NOMO-1 treated with DMSO at 0.1 percent for 48 hours (cell line): ENCODE results near the gene YIPF6.
"Not testable (repeated sequence)": the region's sequence is repeated elsewhere in the genome, so short reads cannot be mapped to it uniquely, and the experiment has no call there.

Source experiments
- DNase-seq: peaks from one replicate; lab custom pipeline; 2025; ENCODE audit not compliant: unreplicated experiment; lab: John Stamatoyannopoulos, UW

Gene YIPF6

DNA sequence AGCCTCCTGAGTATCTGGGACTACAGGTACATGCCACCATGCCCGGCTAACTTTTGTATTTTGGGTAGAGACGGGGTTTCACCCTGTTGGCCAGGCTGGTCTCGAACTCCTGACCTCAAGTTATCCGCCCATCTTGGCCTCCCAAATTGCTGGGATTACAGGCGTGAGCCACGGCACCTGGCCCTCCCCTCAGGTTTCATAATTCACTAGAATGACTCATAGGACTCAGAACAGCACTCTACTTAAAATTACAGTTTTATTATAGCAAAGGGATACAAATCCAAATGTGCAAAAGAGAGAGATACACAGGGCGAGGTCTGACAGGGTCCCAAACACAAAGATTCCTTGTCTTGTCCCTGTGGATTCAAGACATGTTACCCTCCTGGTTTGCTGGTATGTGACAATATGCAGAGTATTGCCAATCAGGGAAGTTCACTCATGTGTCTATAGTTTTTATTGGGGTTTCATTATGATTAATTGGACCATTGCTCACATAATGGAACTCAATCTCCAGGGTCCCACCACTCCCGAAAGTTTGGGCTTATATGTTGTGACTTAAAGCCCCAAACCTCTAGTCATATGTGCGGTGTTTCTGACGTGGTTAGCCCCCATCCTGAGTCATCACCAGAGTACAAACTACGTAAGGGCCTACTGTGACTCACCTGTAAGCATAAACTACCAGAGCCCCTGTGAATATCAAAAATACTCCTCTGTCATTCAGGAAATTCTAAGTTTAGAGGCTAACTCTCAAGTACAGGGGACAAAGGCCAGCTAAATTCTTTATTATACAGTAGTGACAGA is 5.2 kb downstream of the YIPF6 start:
- DNase-seq, result no peak

GRCh38 chrX:68506649-68507048 is 7.8 kb downstream of the YIPF6 start:
- DNase-seq, result no peak

- no peak for DNase-seq
Measured at GRCh38 chrX:68508799-68509198, 9.9 kb downstream of the YIPF6 start.

- peak; percentile 39 for DNase-seq
Measured at GRCh38 chrX:68511255-68511654, 12.4 kb downstream of the YIPF6 start.

DNA sequence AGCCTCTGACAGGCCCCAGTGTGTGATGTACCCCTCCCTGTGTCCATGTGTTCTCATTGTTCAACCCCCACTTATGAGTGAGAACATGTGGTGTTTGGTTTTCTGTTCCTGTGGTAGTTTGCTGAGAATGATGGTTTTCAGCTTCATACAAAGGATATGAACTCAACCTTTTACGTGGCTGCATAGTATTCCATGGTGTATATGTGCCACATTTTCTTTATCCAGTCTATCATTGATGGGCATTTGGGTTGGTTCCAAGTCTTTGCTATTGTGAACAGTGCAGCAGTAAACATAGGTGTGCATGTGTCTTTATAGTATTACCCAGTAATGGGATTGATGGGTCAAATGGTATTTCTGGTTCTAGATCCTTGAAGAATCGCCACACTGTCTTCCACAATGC is 25.8 kb downstream of the YIPF6 start:
- DNase-seq, result not testable (repeated sequence)

DNA sequence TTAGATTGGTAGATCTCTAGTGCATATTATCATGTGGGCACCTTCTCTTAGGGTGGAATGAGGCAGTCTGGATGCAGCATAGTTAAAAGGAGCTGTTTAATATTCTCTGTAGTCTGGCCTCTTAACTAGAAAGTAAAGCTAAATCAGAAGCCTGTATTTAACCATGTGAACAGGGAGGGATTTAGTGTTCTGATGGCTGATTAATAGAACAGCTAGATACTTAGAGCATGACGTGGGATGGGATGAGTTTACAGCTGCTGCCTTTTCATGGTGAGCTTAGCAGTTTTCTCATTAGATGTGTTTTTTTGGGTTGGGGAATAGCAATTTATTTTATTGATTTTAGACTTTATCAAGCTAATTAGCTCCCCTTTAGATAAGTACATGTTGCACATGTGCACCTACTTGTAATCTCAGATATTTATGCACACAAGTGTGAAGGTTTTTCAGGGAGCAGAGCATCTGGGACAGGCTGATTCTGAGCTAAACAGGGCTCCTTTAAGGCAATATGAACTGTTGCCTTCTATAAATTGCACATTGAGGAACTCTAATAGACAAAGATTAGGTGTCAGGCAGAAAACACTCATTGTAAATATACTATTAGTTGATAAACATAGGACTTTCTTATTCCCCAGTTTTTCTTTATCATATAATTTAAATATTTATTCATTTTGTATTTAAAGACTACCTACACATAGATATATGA is 34.1 kb downstream of the YIPF6 start:
- DNase-seq, result no peak

GRCh38 chrX:68533656-68534055 is 34.8 kb downstream of the YIPF6 start:
- DNase-seq, result no peak

GRCh38 chrX:68534691-68535090 is 35.8 kb downstream of the YIPF6 start:
- no peak for DNase-seq

DNA sequence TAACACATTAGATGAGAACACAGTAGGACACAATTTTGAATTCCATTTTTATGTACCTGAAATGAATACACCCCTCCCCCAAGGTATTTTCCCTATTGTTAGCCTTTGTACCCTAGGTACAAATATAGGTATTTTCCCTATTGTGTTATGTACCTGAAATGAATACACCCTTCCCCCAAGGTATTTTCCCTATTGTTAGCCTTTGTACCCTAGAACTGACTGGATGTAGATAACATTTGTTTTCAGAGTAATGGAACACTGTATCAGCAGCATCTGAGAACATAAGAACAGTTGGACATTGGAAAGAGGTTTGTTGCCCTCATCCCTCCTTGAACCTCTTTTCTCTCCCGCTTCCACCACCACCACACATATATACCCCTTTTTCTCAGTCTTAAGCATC is 37.6 kb downstream of the YIPF6 start:
- no peak for DNase-seq

DNA sequence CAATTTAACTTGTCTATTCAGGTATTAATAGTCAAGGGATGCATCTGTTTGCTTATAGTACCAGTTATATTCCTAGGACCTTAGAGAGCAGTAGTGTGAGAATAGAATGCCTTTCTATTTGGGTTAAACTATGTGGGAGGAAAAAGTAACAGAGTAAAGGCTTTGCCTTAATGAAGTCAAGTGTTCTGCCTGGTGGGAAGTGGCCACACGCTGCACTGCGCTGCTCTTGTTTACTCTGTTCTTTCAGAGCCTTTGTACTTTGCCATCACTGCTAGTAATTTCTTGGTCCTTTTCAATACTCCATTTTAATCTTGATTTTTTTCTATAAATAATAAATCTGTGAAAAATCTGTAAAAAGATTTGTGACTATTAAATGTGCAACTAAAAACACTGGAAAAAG is 38.0 kb downstream of the YIPF6 start:
- no peak for DNase-seq

GRCh38 chrX:68550193-68550592 is 51.3 kb downstream of the YIPF6 start:
- no peak for DNase-seq

GRCh38 chrX:68556036-68556435 is 57.2 kb downstream of the YIPF6 start:
- DNase-seq, result no peak

GRCh38 chrX:68557126-68557525 is 58.3 kb downstream of the YIPF6 start:
- not testable (repeated sequence) for DNase-seq

DNA sequence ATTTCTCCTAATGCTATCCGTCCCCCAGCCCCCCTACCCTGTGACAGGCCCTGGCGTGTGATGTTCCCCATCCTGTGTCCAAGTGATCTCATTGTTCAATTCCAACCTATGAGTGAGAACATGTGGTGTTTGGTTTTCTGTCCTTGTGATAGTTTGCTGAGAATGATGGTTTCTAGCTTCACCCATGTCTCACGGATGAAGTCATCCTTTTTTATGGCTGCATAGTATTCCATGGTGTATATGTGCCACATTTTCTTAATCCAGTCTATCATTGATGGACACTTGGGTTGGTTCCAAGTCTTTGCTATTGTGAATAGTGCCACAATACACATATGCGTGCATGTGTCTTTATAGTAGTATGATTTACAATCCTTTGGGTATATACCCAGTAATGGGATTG is 61.1 kb downstream of the YIPF6 start:
- not testable (repeated sequence) for DNase-seq

- no peak for DNase-seq
Measured at GRCh38 chrX:68568136-68568535, 69.3 kb downstream of the YIPF6 start.

DNA sequence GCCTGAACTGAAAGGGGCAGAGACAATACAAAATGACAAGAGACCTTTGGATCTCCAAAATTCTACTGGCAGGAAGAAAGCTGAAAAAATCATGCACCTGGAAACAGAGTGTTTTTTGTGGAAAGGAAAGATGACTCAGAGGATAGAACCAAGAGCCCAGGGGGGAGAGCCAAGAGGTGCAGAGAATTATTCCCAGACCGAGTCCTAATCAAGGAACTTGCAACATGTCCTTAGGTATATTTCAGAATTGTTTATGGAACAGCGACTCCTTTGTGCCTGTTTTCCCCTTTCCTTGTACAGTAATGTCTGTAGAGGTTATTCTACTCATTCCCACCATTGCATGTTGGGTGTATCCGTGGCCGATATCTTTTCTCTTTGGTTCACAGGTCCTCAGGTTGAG is 71.7 kb downstream of the YIPF6 start:
- no peak for DNase-seq

- DNase-seq, result no peak
Measured at GRCh38 chrX:68571292-68571609, 72.4 kb downstream of the YIPF6 start.

- peak; percentile 14 for DNase-seq
Measured at GRCh38 chrX:68571610-68572311, 72.9 kb downstream of the YIPF6 start.

DNA sequence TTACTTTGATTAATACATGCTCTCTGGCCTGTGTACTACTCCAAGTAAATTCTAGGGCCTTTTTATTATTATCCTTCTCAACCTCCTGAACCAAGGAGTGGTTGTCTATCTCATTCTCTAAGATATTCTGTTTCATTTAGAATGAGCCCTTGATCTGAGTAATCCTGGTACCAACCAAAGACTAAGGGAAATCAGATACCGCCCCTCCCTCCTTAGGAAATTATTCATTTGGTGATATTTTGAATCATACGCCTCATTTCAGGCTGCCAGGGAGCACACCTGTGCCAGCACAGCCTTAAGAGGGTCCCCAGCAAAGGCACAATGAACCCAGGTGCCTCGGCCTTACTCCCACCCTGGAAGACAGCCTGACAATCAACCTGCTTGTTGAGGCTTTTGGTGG is 75.4 kb downstream of the YIPF6 start:
- no peak for DNase-seq

GRCh38 chrX:68579810-68580209 is 81.0 kb downstream of the YIPF6 start:
- no peak for DNase-seq

GRCh38 chrX:68584221-68584620 is 85.4 kb downstream of the YIPF6 start:
- DNase-seq, result peak; percentile 7
